GM18951 (cell line): ENCODE results near the gene P2RX1.
A peak's percentile ranks its signal among the peaks of the same experiment; 100 is the strongest.

Experiments used
- POLR2A ChIP-seq: IDR thresholded peaks from 4 replicates; pipeline ENCODE4 v1.6.1; 2011; ENCODE audit warnings: mild to moderate bottlenecking; ENCODE audit not compliant: insufficient read length, insufficient read depth; ENCODE audit errors: extremely low read depth
- in situ Hi-C: fragments of 300-500 bp; cut with MboI; formaldehyde crosslinking; loops from one replicate; pipeline ENCODE4 v1.12.0; 2022; ENCODE audit warnings: low sequenced_read_pairs, mixed read lengths, inconsistent platforms; ENCODE audit not compliant: unreplicated experiment

The P2RX1 gene

DNA sequence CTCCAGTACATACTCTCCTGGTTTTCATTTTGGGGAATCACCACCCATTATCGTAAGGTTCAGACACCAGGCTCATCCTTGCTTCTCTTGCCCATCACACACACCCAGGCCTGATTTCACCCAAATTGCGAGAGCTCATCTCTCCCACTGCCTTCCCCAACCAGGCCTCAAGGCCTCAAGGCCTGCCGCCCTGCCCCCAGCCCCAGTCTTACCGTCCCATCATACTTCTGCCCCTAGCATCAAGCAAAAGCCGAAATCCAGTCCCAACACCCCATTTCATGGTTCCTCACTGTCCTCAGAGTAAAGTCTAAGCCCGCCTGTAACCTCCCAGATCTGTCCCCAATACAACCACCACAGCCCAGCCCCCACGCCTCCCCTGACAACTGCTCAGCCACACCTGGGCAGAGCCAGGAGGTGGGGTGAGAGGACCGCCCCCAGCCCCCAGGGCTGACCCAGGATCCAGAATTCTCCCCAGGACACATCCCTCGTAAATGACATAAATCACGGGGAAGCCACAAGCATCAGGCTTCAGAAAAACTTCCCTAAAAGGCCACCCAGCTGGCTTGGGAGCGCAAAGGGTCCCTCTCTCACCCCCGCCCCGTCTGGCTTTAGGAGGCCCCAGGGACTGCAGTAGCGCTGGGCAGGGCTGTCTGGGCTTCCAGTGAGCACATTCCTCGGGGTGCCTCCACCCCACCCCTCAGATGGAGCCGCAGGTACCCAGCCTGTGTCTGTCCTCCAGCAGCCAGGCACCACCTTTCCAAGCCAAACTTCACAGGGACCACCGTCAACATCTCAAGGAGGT, 9.6 kb upstream of the P2RX1 start:
- in situ Hi-C loops, result no loop called here

DNA sequence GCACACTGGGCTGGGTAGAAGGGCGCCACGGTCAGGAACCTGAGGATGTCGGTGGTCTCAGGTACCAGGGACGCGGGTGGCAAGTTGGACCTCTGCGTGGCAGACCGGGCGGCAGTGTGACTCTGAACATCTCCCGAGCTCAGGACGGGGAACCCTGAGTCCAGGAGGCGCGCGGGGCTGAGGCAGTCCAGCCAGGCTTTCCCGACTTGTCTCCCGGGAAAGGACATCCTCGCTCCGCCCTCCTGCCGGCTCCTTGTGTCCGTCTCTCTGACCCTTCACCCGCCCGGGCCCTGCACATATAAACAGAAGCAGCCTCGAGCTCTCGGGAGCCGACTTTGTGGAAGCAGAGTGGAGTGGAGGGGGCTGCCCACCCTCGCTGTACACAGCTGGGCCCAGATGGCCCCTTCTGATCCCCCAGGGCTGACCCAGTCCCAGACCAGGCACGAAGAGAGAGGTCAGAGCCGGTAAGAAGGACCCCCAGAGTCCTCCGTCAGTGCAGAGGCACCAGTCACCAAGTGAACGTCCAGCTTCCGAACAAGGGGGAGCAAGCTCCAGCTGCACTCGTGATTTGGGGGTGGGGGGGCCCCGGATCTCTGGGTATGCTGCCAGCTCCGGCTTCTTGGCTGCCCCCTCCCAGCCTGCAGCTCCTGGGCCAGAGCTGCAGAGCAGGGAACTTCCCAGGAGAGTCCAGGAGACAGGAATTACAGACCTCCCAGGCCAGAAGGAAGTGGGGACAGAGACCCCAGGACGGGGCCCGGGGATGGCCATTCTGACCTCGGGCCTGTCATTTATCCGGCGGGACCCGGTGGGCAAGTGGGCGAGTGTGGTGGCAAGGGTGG, 8.5 kb upstream of the P2RX1 start:
- no peak for TF ChIP-seq POLR2A
- in situ Hi-C loops, result no loop called here

More for the DNA sequence above, 9.6 kb upstream of the P2RX1 start:
- no peak for TF ChIP-seq POLR2A

DNA sequence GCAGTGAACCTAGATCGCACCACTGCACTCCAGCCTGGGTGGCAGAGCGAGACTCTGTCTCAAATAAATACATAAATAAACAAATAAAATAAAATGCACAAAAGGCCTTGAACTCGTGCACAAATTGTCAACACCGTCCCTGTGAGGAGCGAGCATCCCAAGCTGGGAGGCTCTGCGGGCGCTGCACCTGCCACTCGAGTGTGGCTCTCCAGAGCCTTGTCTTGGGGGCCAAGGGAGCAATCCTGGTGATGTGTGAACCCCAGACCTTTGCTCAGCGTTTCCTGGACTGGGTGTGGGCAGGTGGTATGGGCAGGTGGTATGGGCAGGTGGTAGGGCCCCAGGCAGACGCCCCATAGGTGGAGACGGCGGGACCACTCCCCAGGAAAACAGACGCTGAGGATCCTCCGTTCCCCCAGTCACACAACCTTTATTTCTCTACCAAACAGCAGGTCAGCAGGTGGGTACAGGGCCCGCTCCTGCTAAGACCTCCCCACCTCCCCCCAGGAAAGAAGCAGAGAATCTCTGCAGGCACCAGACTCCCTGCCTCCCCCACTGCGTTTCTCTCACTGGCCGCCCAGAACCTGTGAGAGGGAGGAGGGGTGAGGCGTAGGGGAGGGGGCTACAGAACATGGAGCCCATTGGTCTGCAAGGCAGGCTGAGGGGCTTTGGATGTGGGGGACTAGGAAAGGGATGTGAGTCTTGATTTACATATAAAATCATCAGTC, 7.4 kb upstream of the P2RX1 start:
- in situ Hi-C loops, result no loop called here

DNA sequence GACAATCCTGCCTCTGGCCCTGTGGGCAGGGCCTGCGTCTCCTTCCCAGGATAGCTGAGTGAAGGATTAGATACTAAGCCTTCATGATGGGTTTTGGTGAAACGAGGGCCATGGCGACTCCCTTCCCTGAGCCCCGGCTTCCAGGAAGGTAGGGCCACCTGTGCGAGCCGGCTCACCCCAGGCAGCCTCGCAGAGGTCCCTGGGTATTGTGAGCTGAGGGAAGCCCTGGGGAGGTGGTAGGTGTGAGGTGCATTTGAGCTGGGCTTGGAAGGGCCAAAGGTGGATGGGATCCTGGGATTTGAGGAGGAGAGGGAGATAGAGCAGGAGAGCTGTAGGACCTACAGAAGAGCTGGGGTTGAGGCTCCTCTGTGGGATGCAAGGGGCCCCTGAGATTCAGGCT, 6.5 kb upstream of the P2RX1 start:
- in situ Hi-C loops, result no loop called here
- TF ChIP-seq POLR2A, result no peak

More for the DNA sequence above, 7.4 kb upstream of the P2RX1 start:
- peak; percentile 9 for TF ChIP-seq POLR2A

DNA sequence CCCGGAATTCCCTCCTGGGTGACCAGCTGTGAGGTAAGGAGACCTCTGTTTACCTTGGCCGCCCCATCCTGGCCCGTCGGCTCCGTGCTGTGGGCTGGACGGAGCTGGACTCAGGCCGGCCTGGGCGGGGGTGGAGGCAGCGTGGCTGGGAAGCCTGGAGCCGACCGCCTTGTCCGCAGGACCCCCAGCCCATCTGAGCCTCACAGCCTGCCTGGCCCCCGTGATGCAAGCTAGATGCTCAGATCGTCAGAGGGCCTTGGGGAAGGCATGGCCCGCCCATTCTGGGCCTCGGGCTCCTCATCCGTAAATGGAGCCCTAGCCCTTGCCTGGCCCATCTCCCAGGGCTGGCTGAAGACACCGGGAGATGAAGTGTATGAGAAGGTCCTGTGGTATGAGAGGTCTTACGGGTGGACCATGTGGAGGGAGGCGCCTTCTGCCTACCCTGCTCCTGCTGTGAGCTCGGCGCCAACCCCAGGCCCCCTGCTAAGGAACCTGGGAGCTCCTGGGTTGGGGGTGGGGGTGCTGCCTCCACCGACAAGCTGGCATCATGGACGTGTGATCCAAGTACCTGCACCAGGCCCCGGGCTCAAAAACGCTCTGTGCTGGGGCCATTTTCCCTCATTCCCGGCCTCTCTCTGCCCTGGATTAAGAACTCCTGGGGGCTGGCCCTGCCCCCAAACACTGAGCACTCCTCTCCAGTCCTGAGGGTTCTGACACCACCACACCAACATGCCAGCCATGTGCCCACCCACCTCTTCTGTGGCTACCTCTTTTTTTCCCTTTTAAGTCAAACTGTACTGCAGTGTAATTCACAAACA, 5.4 kb upstream of the P2RX1 start:
- in situ Hi-C loops, result no loop called here
- TF ChIP-seq POLR2A, result no peak

DNA sequence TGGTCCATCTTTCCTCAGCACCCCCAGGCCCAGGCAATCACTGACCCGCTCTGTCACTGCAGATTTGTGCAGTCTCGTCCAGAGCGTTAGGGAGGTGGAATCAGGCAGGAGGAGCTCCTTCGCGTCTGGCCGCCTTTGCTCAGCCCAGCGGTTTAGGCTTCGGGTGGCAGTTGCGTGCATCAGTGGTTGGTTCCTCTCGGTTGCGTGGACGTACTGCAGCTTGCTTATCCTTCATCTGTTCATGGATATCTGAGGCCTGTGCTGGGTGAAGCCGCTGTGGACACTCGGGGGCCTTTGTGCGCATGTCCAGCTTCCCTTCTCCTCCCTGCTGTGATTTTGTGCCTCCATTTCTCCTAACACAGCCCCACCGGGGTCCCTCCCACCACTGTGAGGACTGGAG, 4.7 kb upstream of the P2RX1 start:
- in situ Hi-C loops, result no loop called here
- TF ChIP-seq POLR2A, result no peak

DNA sequence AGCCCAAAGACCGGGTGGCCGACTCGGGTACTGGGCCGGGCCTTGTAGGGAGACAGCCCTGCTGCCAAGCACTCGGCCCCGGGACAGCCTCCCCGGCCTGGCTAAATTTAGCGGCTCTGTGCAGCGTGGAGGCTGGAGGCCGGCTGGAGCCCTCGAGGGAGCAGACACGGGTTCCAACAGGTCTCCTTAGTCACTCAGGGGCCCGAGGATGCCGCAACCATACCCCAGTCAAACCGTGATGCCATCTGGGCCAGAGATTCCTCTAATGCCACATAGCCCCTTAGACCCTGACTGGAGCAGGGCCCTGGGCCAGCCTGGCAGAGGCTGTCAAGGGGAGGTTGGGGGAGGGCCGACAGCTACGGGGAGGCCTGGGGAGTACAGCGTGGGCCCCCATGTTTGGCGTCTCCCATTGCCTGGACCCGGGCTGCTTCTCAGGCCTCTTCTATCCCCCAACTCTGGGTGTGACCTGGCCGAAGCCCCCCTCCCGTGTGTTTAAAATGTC, 2.9 kb upstream of the P2RX1 start:
- TF ChIP-seq POLR2A, result no peak
- in situ Hi-C loops, result no loop called here

DNA sequence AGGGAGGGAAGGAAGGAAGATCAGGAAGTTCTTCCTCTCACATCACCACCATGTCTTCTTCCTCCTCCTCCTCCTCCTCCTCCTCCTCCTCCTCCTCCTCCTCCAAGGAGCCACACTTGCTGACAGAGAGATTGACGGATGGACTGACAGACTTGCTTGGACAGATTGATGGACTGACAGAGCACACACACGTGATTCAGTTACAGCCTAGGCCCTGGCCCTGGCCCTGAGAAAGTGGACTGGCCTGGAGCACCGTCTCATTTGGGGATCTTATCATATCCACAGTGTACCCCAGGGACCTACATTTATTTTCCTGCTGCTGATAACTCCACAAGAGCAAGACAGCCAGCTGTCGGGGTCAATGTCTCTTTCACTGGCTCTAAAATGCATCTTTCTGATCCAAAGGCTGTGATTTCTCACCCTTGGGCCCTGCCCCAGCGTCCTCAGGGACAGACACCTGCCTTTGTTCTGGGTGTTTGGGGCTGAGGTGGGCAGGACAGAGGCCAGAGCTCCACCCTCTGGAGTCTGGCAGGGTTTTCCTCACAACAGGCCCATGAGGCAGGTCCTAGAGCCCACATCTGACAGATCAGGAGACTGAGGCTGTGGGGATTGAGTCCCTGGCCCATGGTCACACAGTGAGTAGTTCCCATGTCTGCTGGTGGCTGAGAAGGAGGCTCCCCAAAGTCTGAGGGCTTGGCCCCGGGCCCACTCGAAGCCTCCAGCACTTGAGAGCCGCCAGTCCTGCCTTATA, 2.3 kb upstream of the P2RX1 start:
- in situ Hi-C loops, result no loop called here
- TF ChIP-seq POLR2A, result no peak

DNA sequence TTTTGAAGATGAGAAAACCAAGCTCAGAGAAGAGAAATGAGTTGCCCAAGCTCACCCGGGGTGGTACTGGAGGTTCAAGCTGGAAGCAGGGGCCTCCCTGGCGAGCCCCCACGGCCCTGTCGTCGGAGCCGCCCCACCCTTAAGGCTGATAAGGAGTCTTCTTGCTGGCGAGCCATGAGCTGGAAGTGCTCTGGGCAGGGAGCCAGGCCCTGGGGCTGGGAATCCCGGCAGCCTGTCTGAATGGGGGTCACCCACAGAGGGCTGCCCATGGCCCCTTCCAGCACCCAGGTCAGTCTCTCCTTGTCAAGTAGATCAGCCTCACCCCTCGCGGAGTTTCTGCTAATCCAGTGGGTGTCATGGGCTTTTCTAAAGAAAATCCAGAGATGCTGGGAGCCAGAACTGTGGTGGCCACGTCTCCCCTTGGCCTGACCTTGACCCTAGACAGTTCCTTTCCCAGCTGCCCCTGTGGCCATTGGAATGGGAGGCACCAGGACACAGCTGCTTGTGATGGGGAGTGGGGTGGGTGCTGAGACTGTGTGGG, 1.2 kb upstream of the P2RX1 start:
- in situ Hi-C loops, result no loop called here
- no peak for TF ChIP-seq POLR2A

DNA sequence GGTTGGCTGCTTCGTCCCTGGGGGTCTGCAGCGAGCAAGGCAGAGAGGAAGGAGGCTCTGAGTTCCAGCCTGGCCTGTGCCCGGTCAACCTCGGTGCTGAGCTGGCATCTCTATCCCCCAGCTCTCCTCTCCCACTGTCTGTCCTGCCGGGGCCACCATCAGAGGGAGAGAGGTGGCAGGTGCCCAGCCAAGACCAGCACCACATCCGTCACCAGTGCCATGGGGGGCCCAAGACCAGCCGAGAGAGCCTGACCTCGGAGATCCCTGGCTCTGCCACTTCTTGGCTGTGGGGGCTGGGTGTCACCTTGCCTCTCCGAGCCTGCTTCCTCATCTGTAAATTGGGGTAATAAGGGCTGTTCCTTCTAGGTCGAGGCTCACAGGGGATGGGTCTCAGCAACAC, 560 bp upstream of the P2RX1 start:
- TF ChIP-seq POLR2A, result no peak
- in situ Hi-C loops, result no loop called here

DNA sequence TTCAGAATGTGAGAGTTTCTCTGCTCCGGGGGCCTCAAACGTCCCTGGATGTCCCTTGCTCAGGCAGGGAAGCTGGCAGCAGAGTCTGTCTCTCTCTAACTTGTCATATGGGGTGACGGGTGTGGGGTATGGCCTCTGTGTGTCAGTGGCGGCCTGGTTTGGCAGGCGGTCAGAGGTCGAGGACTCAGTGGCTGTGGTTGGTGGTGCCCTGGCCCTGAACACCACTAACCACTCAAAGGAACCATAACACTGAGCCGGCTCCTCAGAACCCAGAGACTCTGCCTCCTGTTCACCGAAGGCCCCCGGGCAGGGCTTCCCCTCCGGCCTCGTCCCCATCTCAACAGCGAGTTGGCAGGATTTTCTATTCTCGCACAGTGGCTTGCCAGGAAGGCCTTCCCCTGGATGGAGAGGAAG, 677 bp downstream of the P2RX1 start:
- no peak for TF ChIP-seq POLR2A
- in situ Hi-C loops, result no loop called here

DNA sequence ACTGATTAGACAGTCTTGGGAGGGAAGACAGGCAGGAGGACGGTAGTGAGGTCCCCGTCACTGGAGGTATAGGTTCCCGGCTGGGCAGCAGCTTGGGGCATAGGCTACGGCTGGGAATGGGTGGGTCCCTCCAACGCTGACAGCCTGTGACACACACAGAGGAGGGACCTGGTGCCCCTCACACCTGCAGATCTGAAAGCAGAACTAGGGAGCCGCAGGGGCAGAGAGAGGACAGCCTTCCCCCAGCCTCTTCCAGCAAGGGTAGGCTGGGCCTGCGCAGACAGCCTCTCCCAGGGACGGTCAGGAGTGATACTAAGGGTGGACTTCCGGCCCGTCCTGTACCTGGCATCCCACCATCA, 2.0 kb downstream of the P2RX1 start:
- in situ Hi-C loops, result no loop called here
- TF ChIP-seq POLR2A, result peak; percentile 45
